Activated CD4-positive, alpha-beta T cell treated with anti-CD3 and anti-CD28 coated beads for 48 hours (primary cell): Measurements from ENCODE around the gene ATG7.

ENCODE experiments used
- DNase-seq: peaks from one replicate; pipeline ENCODE4 v3.0.0-alpha.2; 2020

ATG7 gene

DNA sequence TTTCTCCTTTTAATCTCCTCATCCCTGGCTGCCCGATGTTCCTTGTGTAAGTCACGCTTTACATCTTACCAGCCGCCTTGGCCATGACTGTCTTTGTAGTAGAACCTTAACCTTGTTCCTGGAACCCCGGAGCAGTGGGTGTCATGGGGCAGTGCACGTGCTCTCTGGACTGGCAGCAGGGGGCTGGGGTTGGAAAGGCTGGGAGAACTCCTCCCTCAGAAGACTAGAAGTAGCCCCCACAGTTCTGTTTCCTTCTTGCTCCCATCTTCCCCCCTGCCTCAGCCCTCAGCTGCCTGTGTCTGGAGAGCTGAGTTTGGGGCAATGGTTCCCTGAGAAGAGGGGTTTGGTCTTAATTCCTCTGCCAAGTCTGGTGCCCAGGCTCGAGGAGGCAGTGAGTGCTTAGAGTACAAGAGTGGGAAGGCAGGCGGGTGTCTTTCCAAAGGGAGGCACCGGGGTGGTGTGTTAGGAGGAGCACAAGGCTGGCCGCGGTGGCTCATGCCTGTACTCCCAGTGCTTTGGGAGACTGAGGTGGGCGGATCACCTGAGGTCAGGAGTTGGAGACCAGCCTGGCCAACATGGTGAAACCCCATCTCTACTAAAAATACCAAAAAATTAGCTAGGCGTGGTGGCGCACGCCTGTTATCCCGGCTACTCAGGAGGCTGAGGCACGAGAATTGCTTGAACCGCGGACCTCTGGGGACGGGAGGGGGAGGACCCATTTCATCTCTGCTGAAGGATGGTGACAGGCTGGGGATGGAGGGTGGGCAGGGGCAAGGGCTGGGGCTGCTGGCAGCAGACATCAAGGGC is 271.1 kb downstream of the ATG7 start:
- no peak for DNase-seq

DNA sequence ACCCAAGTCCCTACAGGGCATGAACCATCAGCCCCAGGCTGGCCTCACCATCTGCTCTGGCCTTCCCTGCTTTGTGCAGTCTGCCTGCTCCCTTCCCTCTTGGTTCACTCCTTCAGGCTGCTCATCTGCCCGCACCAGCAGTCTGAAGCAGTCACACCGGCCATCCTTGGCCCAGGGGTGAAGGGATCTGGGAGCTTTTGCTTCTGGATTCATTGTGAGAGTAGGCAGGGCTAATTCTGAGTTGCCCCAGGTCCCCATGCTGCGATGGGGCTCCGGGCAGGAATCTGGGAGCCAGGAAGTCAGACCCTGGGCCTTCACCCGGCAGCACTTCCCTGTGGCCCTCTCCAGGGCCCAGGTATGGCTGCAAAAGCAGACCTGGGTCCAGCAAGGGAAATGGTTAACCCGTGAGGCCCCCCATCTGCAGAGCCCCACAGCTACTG is 271.8 kb downstream of the ATG7 start:
- no peak for DNase-seq

GRCh38 chr3:11544412-11545181 is 272.4 kb downstream of the ATG7 start:
- DNase-seq: no peak

GRCh38 chr3:11545186-11545851 is 273.1 kb downstream of the ATG7 start:
- no peak for DNase-seq

GRCh38 chr3:11546657-11547302 is 274.6 kb downstream of the ATG7 start:
- DNase-seq: no peak

DNA sequence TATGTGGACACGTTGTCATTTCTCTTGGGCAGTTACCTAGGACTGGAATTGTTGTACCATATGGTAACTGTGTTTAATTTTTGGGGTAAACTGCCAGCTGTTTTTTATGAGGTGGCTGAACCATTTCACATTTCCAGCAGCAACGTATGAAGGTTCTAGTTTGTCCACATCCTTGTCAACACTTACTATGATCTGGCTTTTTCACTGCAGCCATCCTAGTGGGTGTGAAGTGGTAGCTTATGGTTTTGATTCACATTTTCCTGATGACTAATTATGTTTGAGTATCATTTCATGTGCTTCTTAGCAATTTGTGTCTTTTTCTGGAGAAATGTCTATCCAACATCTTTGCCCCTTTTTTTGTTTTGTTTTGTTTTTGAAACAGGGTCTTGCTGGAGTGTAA is 275.3 kb downstream of the ATG7 start:
- no peak for DNase-seq

DNA sequence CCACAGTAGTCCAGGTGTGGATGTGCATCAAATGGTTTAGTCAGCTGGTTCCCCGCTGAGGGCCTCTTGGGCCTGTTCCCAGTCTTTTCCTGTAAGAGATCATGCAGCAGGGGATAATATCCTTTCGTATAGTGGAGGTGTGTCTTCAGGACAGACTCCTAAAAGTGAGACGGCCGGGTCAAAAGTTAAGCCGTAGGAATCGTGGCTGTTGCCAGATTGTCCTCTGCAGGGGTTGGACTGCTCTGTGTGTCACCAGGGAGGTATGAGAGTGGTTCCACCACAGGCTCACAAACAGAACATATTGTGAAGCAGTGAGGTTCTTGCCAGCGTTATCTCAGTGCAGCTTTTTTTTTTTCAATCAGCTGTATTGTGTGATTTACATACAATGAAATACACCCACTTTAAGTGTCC is 276.5 kb downstream of the ATG7 start:
- DNase-seq: no peak

DNA sequence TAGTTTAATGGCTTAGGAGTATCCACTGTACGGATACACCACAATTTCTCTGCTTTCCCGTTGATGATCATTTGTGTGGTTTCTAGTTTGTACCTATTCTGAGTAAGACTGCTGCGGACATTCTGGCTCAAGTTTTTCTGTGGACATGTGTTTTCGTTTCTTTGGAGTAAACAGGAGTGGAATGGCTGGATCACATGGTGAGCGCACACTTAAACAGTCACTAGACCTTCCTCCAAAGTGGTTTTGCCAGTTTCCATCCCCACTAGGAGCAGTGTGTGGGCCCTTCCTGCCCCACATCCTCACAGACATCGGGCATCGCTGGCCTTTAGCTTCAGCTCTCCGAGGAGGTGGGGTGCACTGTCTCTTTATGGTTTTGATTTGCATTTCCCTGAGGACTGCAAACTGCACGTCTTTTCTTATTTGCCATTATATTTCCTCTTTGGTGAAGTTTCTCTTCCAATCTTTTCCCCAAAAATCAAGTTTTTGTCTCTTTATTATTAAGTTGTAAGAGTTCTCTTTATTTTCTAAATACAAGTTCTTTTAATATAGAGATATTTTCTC is 277.5 kb downstream of the ATG7 start:
- no peak for DNase-seq

GRCh38 chr3:11551036-11551435 is 278.8 kb downstream of the ATG7 start:
- no peak for DNase-seq

DNA sequence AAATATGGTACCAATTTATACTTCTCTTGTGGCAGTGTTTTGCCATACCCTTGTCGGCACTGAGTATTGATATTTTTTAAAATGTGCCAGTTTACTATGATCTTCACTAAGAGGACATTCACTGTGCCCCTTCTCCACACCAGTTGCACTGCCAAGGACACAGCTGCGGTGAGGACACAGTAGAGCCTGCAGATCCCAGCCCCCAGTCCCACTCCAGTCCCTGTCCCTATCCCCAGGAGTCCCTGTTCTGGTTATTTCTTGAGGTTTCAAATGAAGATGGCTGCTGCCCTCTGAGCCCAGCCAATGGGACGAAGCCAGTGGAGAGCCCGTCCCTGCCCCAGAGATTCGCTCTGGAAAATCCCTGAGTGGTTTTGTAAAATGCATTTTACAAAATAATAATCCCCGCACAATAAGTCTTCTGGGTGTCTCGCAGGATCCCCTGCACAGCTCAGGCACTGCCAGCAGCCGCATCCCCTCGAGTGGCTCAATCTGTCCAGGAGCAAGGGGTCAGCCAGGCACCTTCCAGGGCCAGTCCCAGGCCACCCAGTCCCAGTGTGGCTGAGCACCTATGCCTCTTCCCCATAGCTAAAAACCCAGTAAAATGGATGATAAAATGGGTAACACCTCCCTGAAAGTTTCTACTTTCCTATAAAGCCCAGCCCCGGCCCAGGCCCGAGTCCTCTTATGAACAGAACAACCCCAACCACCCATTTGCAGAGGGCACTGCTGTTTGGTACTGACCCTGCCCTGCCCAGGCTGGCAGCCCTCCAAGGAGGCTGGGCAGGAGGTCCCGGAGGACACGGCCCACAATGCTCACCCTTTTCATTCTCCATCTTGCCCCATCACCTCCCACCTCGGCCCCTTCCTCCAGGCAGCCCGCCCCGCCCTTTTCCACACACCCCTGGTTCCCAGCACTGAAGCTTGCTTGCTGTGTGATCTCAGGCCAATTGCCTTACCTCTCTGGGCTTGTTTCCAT is 280.4 kb downstream of the ATG7 start:
- DNase-seq: no peak

GRCh38 chr3:11553436-11554235 is 281.4 kb downstream of the ATG7 start:
- no peak for DNase-seq

DNA sequence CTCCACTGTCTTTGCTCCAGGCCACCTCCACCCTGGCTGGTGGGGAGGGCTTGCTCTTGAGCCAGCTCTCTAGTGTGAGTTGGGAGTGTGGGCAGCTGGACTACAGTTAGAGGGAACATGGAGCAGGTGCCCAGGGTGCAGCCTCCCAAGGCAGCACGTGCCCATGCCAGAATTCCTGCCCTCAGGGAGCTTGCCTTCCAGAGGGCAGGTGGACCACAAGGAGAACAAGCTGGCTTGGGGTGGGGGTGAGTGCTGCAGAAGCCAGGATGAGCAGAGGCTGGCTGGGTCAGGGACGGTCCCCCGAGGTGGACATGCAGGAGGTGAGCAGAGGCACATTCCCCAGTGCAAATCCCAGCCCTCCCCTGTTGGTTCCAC is 282.0 kb downstream of the ATG7 start:
- DNase-seq: no peak

DNA sequence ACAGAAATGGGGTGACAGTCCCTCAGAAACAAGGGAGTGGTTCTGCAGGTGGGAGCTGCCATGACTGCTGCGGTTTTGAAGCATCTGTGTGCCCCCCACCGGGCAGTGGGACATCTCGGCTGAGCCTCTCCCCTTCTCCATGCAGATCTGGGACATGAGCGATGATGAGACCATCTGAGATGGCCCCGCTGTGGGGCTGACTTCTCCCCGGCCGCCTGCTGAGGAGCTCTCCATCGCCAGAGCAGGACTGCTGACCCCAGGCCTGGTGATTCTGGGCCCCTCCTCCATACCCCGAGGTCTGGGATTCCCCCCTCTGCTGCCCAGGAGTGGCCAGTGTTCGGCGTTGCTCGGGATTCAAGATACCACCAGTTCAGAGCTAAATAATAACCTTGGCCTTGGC is 282.5 kb downstream of the ATG7 start:
- no peak for DNase-seq

DNA sequence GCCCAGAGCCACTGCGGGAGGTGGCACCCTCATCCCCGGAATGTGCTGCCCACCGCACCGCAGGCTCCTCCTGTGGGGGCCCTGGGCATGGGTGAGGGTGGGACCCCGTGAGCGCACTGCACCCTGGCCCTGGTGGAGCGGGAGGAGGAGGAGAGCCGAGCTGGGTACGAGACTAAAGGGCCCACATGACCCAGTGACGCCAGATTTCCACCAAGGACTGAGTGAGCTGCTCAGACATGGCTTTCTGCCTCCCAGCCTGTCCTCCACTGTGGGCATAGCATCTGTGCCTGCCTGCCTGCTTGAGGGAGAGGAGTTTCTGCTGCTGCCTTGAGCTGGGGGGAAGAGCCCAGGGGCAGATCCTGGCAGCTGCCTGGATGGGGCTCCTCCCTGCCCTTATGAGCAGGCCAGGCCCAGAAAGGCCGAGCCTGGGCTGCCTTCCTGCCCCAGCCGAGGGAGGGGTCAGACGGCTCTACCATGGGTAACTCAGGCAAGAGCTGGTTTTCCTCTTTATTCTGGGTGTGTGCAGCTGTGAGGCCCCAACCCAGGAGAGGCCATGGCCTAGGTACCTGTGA is 283.1 kb downstream of the ATG7 start:
- DNase-seq: no peak

DNA sequence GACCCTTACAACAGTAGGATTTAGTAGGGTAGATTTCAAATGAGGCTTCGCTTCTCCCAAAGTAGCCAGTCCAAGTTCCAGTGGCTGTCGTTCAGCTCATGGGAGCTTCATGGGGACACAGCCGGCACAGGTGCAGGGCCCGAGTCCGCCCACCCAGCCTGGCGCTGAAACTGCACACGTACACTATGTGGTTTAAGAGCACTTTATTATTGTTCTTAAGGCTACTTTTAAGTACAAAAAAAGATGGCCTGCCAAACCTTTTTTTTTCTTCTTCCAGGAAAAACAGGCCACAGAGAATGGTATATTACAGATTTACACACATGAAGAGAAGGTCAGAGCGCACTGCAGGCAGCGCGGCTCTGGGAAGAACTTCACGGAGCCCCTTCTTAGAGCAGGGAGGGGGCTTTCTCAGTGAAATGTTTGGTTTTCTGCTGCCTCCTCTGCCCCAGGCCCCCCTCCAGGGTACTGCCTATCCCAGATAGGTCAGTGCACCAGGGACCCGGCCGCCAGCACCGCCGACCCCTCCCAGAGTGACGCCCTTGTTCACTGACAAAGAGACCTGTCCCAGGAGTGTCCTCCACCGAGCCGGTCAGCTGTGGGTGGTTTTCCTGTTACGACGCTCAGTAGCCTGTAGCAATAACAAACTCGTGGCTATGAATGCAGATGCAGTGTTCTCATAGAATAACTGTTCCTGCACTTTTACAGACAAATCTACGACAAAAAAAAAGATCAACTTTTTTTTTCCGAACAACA is 283.9 kb downstream of the ATG7 start:
- DNase-seq: no peak

- DNase-seq: no peak
These were observed 284.9 kb downstream of the ATG7 start for GRCh38 chr3:11556851-11557644.

DNA sequence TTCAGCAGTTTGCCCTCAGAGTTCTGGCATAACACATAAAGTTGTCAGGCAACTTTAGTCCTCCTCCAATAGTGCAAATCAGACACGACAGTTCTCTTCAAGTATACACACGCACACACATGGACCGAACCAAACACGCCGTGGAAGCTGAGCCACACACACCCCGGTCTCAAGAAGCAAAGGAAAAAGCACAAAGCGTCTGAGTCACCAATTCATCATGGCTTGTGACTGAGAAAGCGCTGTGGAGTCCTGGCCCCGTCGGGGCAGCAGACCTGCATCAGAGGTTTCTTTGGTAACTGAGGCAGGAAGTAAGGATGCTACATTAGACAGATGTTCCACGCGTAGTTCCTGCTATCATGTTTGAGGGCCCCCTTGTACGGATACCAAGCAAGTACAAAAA is 285.8 kb downstream of the ATG7 start:
- peak; percentile 27 for DNase-seq

DNA sequence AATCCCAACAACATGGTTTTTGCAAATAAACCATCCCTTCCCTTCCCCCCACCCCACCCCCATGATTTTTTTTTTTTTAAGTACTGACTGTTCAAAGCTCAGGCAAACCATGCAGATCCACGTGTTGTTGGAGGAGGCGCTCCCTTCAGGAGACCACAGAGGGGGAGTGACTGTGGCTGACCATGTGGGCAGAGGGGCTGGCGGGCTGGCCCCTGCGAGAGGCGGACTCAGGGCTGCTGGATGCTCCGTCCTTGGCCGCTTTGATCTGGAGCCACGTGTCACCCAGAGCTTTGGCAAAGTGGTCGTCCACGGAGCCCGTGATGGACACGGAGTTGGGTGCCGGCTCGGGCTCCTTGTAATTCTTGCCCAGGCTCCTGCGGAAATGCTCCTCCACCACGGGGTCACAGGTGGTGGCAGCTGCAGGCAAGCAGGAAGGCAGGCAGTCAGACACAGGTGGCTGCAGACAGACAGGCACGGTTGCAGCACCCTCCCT is 286.3 kb downstream of the ATG7 start:
- no peak for DNase-seq
